GM10266 (cell line): ENCODE data around the gene MAT2B.
"Not testable (repeated sequence)": the region's sequence is repeated elsewhere in the genome, so short reads cannot be mapped to it uniquely, and the experiment has no call there.

Source experiments
- DNase-seq: peaks from one replicate; pipeline ENCODE4 v3.0.0; 2012; ENCODE audit errors: extremely low spot score
- CTCF ChIP-seq: IDR thresholded peaks from 2 replicates; pipeline ENCODE4 v1.5.1; 2012; ENCODE audit warnings: mild to moderate bottlenecking, low read depth; ENCODE audit not compliant: control insufficient read depth, insufficient read depth; ENCODE audit errors: missing control alignments

Gene MAT2B

GRCh38 chr5:163533223-163533622, 27.8 kb downstream of the MAT2B start:
- no peak for DNase-seq
- no peak for TF ChIP-seq CTCF

DNA sequence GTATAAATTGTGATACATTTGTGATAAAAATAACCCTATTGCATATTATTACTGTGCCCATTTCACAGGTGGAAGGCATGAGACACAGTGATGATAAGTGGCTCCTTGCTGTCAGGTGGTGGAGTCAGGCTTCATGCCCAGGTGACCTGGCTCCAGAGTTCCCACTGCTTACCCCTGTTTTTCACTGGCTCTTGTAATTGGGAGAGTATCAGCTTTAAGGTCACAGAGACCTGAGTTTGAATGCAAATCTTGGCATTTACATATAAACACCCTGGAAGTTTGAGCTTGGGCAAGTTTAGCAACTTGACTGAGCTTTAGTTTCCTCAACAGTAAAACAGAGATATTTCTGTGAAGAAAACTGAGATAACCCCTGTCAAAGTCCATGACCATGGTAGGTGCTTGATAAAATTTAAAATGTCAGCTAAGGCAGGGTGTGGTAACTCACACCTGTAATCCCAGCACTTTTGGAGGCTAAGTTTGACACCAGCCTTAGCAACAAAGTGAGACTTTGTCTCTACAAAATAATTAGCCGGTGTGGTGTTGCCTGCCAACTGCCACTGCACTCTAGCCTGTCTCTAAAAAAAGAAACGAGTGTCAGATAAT, 29.2 kb downstream of the MAT2B start:
- no peak for TF ChIP-seq CTCF
- DNase-seq, result no peak

DNA sequence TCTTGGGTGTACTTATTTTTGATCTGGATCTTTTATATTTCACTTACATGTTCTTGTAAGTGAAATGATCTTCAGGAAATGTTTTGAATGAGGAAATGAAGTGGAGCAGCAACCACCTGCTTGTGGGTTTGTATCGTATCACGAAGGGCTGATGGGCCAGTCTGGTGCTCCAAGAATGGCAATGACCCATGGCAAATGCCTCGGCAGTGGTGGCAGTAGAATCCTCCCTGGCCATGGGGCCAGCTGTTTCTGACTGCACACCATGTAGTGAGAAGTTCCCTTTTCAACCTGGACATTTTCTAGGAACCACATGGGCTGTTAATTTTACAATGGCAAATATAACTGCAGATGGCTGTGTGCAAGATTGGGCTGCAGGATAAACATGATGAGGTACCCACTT, 29.9 kb downstream of the MAT2B start:
- DNase-seq, result no peak

DNA sequence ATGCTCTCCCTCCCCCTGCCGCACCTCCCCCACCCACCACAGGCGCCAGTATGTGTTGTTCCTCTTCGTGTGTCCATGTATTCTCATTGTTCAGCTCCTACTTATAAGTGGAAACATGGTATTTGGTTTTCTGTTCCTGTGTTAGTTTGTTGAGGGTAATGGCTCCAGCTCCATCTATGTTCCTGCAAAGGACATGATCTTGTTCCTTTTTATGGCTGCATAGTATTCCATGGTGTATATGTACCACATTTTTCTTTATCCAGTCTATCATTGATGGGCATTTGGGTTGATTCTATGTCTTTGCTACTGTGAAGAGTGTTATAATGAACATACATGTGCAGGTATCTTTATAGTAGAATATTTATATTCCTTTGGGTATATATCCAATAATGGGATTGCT, 31.0 kb downstream of the MAT2B start:
- DNase-seq, result not testable (repeated sequence)

More for the DNA sequence above, 29.9 kb downstream of the MAT2B start:
- no peak for TF ChIP-seq CTCF

- no peak for TF ChIP-seq CTCF
- DNase-seq, result no peak
Observed at GRCh38 chr5:163540696-163541095, 35.3 kb downstream of the MAT2B start.

DNA sequence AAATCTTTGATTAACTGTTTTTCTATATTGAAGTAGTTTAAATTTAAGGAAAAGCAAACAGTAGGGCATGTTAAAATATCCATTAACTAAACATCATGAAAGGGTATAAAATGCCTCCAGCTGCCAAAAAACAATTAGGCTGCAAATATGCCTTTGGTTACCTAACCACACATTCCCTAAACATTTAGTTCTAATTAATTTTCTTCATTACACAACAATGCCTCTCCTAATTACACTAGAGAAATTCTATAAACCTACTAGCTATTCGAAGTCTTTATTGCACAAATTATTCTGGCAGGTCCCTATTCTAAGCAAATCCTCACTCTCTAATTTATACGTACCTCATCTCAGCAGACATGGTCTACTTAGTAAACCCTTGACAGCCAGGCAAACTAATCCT, 37.4 kb downstream of the MAT2B start:
- DNase-seq, result no peak
- TF ChIP-seq CTCF, result no peak

GRCh38 chr5:163544041-163544440, 38.6 kb downstream of the MAT2B start:
- no peak for DNase-seq
- TF ChIP-seq CTCF, result no peak

DNA sequence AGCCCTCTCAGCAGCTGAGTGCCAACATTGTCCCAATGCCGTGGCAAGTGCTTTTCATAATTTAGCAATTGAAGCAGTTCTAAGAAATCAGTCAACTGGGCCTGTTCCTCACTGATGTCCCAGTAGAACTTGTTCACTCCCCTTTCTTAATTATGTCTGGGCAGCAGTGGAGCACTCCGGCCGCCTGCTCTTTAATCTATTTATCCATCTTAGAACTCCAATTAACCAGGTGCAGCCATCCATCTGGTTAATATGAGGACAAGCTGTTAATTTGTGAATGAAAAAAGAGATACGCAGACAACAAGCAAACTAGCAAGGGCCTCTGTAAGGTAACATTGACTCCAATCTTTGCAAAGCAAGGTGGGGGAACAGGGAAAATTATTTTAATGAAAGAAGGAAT, 39.4 kb downstream of the MAT2B start:
- no peak for TF ChIP-seq CTCF
- DNase-seq, result no peak
